H1 (cell line): Measurements from ENCODE around the gene ACACA. TPM values are rescaled to one million over a fixed set of nuclear protein-coding genes. Genes with fewer than 3 reads are reported as not detected.

Experiments used
- CTCF ChIA-PET: fragments of 300-600 bp; sonication (Branson Sonifier 250); formaldehyde crosslinking; loops from one replicate; lab custom pipeline; 2021; ENCODE audit not compliant: partially characterized antibody; lab: Charles Lee
- POLR2A ChIA-PET: fragments of 300-600 bp; sonication (Branson Sonifier 250); formaldehyde crosslinking; loops from one replicate; lab custom pipeline; 2021; ENCODE audit warnings: inconsistent platforms; ENCODE audit not compliant: partially characterized antibody; lab: Charles Lee
- DNase-seq, 2 experiments: peaks; one replicate each; pipeline versions ENCODE4 v3.0.0 to v3.0.0-alpha.2; 2010 to 2022; ENCODE audit warnings: low spot score in 2 of 2, low read depth in 1 of 2, mixed read lengths in 1 of 2
- FAIRE-seq: peaks from 2 replicates; lab custom pipeline; 2011; peaks lifted over from hg19 to GRCh38; lab: Jason Lieb, UNC
- H2AFZ ChIP-seq: 2 replicates; pipeline ENCODE4 v1.8.1; 2012; ENCODE audit warnings: low read length, inconsistent platforms
- H2AK5ac ChIP-seq: 2 replicates; pipeline ENCODE4 v1.6.1; 2013; ENCODE audit warnings: low read depth, low read length
- H2BK120ac ChIP-seq: replicated peaks from 2 replicates; pipeline ENCODE3; 2013; ENCODE audit warnings: low read depth, low read length, inconsistent platforms
- H2BK12ac ChIP-seq: 2 replicates; pipeline ENCODE4 v1.6.1; 2013; ENCODE audit warnings: low read depth, low read length
- H2BK15ac ChIP-seq: 2 replicates; pipeline ENCODE4 v1.6.1; 2013; ENCODE audit warnings: low read length
- H2BK20ac ChIP-seq: 2 replicates; pipeline ENCODE4 v1.6.1; 2013; ENCODE audit warnings: low read length
- H2BK5ac ChIP-seq: 2 replicates; pipeline ENCODE4 v1.6.1; 2013; ENCODE audit warnings: low read depth, low read length
- H3K14ac ChIP-seq: 2 replicates; pipeline ENCODE4 v1.6.1; 2013; ENCODE audit warnings: inconsistent platforms; ENCODE audit not compliant: insufficient read length
- H3K18ac ChIP-seq: 2 replicates; pipeline ENCODE4 v1.6.1; 2013; ENCODE audit warnings: low read length; ENCODE audit errors: extremely low read depth
- H3K23ac ChIP-seq: 2 replicates; pipeline ENCODE4 v1.6.1; 2013; ENCODE audit warnings: inconsistent platforms; ENCODE audit not compliant: insufficient read length
- H3K23me2 ChIP-seq: 2 replicates; pipeline ENCODE4 v1.6.1; 2013; ENCODE audit warnings: low read depth, low read length
- H3K27ac ChIP-seq: 2 replicates; pipeline ENCODE4 v1.6.1; 2011; ENCODE audit warnings: low read depth, low read length, inconsistent platforms
- H3K27me3 ChIP-seq, 4 experiments: replicated peaks in 1 of 4; 1 replicate in 1 of 4; 2 replicates in 3 of 4; pipeline versions ENCODE4 v1.6.1 to v1.8.1; 2011 to 2013; ENCODE audit warnings: low read length in 3 of 4, mild to moderate bottlenecking in 3 of 4, inconsistent platforms in 2 of 4, mixed read lengths in 2 of 4, moderate library complexity in 1 of 4; ENCODE audit not compliant: control insufficient read depth in 3 of 4, insufficient read depth in 3 of 4; ENCODE audit errors: extremely low read depth in 1 of 4
- H3K36me3 ChIP-seq, 4 experiments: 2 replicates each; pipeline versions ENCODE4 v1.6.1 to v1.8.1; 2011 to 2013; ENCODE audit warnings: mild to moderate bottlenecking in 4 of 4, low read length in 3 of 4, moderate library complexity in 2 of 4, control low read depth in 1 of 4, inconsistent platforms in 1 of 4; ENCODE audit not compliant: insufficient read depth in 4 of 4, control insufficient read depth in 2 of 4
- H3K4ac ChIP-seq: replicated peaks from 2 replicates; pipeline ENCODE3; 2013; ENCODE audit warnings: low read length, low read depth, mixed read lengths, inconsistent platforms; ENCODE audit not compliant: insufficient read length
- H3K4me1 ChIP-seq, 4 experiments: replicated peaks in 1 of 4; 1 replicate in 1 of 4; 2 replicates in 3 of 4; pipeline versions ENCODE4 v1.6.1 to v1.8.1; 2011 to 2013; ENCODE audit warnings: low read length in 3 of 4, inconsistent platforms in 2 of 4, mixed read lengths in 1 of 4; ENCODE audit not compliant: insufficient read depth in 4 of 4, control insufficient read depth in 3 of 4
- H3K4me2 ChIP-seq, 2 experiments: 2 replicates each; pipeline versions ENCODE4 v1.6.1 to v1.8.1; 2011 to 2013; ENCODE audit warnings: low read depth in 2 of 2, low read length in 2 of 2, control low read depth in 1 of 2, inconsistent platforms in 1 of 2, mild to moderate bottlenecking in 1 of 2; ENCODE audit not compliant: insufficient read depth in 1 of 2
- H3K4me3 ChIP-seq, 4 experiments: fragments of 200-600, 300-600 bp in 1 of 4; sonication (generic), shearing (Covaris generic), sonication (Bioruptor Twin) in 1 of 4; 2 replicates each; pipeline versions ENCODE4 v1.5.1 to v1.8.1; 2011 to 2016; ENCODE audit warnings: low read length in 4 of 4, low read depth in 3 of 4, control low read depth in 2 of 4, inconsistent platforms in 2 of 4, mild to moderate bottlenecking in 2 of 4, mixed read lengths in 1 of 4, moderate library complexity in 1 of 4; ENCODE audit not compliant: insufficient read depth in 2 of 4; ENCODE audit errors: extremely low read depth in 1 of 4
- H3K56ac ChIP-seq: replicated peaks from 2 replicates; pipeline ENCODE3; 2013; ENCODE audit warnings: low read depth, mild to moderate bottlenecking, mixed read lengths, low read length, inconsistent platforms; ENCODE audit not compliant: insufficient read length
- H3K79me1 ChIP-seq: 2 replicates; pipeline ENCODE4 v1.6.1; 2013; ENCODE audit warnings: low read depth, low read length, control low read depth
- H3K79me2 ChIP-seq, 2 experiments: 2 replicates each; pipeline versions ENCODE4 v1.6.1 to v1.8.1; 2012 to 2013; ENCODE audit warnings: low read length in 2 of 2, mild to moderate bottlenecking in 2 of 2, inconsistent platforms in 1 of 2; ENCODE audit not compliant: insufficient read depth in 2 of 2, control insufficient read depth in 1 of 2
- H3K9ac ChIP-seq, 4 experiments: replicated peaks in 1 of 4; 1 replicate in 1 of 4; 2 replicates in 3 of 4; pipeline versions ENCODE4 v1.6.1 to v1.8.1; 2011 to 2013; ENCODE audit warnings: low read depth in 3 of 4, low read length in 3 of 4, control low read depth in 2 of 4, mild to moderate bottlenecking in 2 of 4, moderate library complexity in 2 of 4, inconsistent platforms in 1 of 4; ENCODE audit errors: extremely low read depth in 1 of 4
- H3K9me3 ChIP-seq, 2 experiments: 2 replicates each; pipeline versions ENCODE4 v1.6.1 to v1.8.1; 2012 to 2013; ENCODE audit warnings: mild to moderate bottlenecking in 2 of 2, moderate library complexity in 2 of 2, control low read depth in 1 of 2, inconsistent platforms in 1 of 2, low read depth in 1 of 2, low read length in 1 of 2, mixed read lengths in 1 of 2; ENCODE audit not compliant: insufficient read depth in 2 of 2
- H4K20me1 ChIP-seq, 2 experiments: replicated peaks in 1 of 2; 2 replicates each; pipeline versions ENCODE3 to v1.8.1; 2011 to 2013; ENCODE audit warnings: inconsistent platforms in 2 of 2, low read length in 2 of 2, mild to moderate bottlenecking in 1 of 2; ENCODE audit not compliant: insufficient read depth in 2 of 2, control insufficient read depth in 1 of 2
- H4K5ac ChIP-seq: 2 replicates; pipeline ENCODE4 v1.6.1; 2013; ENCODE audit warnings: low read length, low read depth, mixed read lengths, inconsistent platforms; ENCODE audit not compliant: insufficient read length
- H4K8ac ChIP-seq: 2 replicates; pipeline ENCODE4 v1.8.0; 2013; ENCODE audit warnings: mild to moderate bottlenecking, moderate library complexity, low read length, inconsistent platforms; ENCODE audit not compliant: insufficient read depth; ENCODE audit errors: extremely low read depth
- H4K91ac ChIP-seq: replicated peaks from 2 replicates; pipeline ENCODE3; 2013; ENCODE audit warnings: low read length, mixed read lengths, inconsistent platforms; ENCODE audit not compliant: insufficient read length
- BACH1 ChIP-seq: IDR thresholded peaks from 2 replicates; pipeline ENCODE4 v1.6.1; 2012; ENCODE audit warnings: low read length, improper control_type of control experiment
- CBX5 ChIP-seq: fragments of 300-800, 300-1000 bp; sonication (generic); IDR thresholded peaks from 2 replicates; pipeline ENCODE4 v1.7.1; 2016; ENCODE audit warnings: antibody characterized with exemption, low read length, low read depth
- CREB1 ChIP-seq: IDR thresholded peaks from 2 replicates; pipeline ENCODE4 v1.6.1; 2012; ENCODE audit warnings: inconsistent platforms
- CTBP2 ChIP-seq: IDR thresholded peaks from 2 replicates; pipeline ENCODE4 v1.7.0; 2011; ENCODE audit warnings: borderline replicate concordance, mild to moderate bottlenecking, moderate library complexity, mixed read lengths, low read length; ENCODE audit not compliant: insufficient read depth, insufficient read length
- GABPA ChIP-seq: IDR thresholded peaks from 2 replicates; pipeline ENCODE4 v1.6.1; 2011; ENCODE audit warnings: mild to moderate bottlenecking, low read length, moderate library complexity, borderline replicate concordance; ENCODE audit not compliant: insufficient read depth
- MAX ChIP-seq: IDR thresholded peaks from 2 replicates; pipeline ENCODE4 v1.6.1; 2012; ENCODE audit warnings: inconsistent platforms
- RFX5 ChIP-seq: IDR thresholded peaks from 2 replicates; pipeline ENCODE4 v1.6.1; 2011; ENCODE audit warnings: low read depth, low read length, improper control_type of control experiment, borderline replicate concordance
- RNF2 ChIP-seq: fragments of 200-900, 300-1000 bp; sonication (generic); IDR thresholded peaks from 2 replicates; pipeline ENCODE4 v1.7.1; 2016; ENCODE audit warnings: borderline replicate concordance, low read depth, mild to moderate bottlenecking, antibody characterized with exemption, low read length; ENCODE audit not compliant: poor library complexity, severe bottlenecking; ENCODE audit errors: missing control alignments
- RXRA ChIP-seq: IDR thresholded peaks from 2 replicates; pipeline ENCODE4 v1.6.1; 2011; ENCODE audit warnings: low read depth, mild to moderate bottlenecking, low read length, moderate library complexity; ENCODE audit not compliant: insufficient read depth
- SIN3A ChIP-seq, 2 experiments: IDR thresholded peaks in 1 of 2; conservative IDR thresholded peaks in 1 of 2; 2 replicates each; pipeline ENCODE4 v1.6.1; 2011 to 2012; ENCODE audit warnings: low read length in 2 of 2, improper control_type of control experiment in 1 of 2, low read depth in 1 of 2, mild to moderate bottlenecking in 1 of 2
- SIX5 ChIP-seq: IDR thresholded peaks from 2 replicates; pipeline ENCODE4 v1.6.1; 2011; ENCODE audit warnings: mild to moderate bottlenecking, low read depth, low read length
- SP4 ChIP-seq: IDR thresholded peaks from 2 replicates; pipeline ENCODE4 v1.6.1; 2012; ENCODE audit warnings: low read length, inconsistent platforms
- SRF ChIP-seq: IDR thresholded peaks from 2 replicates; pipeline ENCODE4 v1.6.1; 2011; ENCODE audit warnings: mild to moderate bottlenecking, low read depth, low read length, moderate library complexity
- TAF1 ChIP-seq: IDR thresholded peaks from 2 replicates; pipeline ENCODE4 v1.6.1; 2011; ENCODE audit warnings: mild to moderate bottlenecking, low read depth, low read length
- TCF12 ChIP-seq: IDR thresholded peaks from 2 replicates; pipeline ENCODE4 v1.6.1; 2011; ENCODE audit warnings: low read depth, mild to moderate bottlenecking, low read length
- ZNF274 ChIP-seq: IDR thresholded peaks from 2 replicates; pipeline ENCODE4 v1.7.0; 2012; ENCODE audit warnings: low read length, borderline replicate concordance; ENCODE audit errors: extremely low read depth
- polyA plus RNA-seq, 7 experiments: library from polyadenylated mRNA; depleted of rRNA in 3 of 7; stranded (reverse) in 5 of 7; unstranded in 2 of 7; fragments of >200 nt in 5 of 7; fragments of 200-250 nt in 2 of 7; gene quantifications; 1 replicate in 5 of 7; 2 replicates in 1 of 7; 4 replicates in 1 of 7; pipeline versions ENCODE4 v1.2.1 to v1.2.3, GENCODE V29; 2011 to 2013; ENCODE audit warnings: missing spikeins in 2 of 7, mixed read lengths in 2 of 7
- total RNA-seq: library from RNA; stranded (reverse); fragmentation: NEBNext Ultra II Directional; extraction: Animal tissue kit (Norgen Biotek cat#: 25700); gene quantifications from 2 replicates; pipeline ENCODE4 v1.2.1, GENCODE V29; 2021

The ACACA gene
- total and polyA plus RNA-seq, 2 of the 8 experiments (the other 6 are each of a cell fraction or from before 2014, with no cell fraction given), result 74.0 to 160 TPM

GRCh38 chr17:37092701-37093100 is 313.9 kb downstream of the ACACA start:
- Histone ChIP-seq H3K36me3 (peaks cover 21 to 51% (median 38%) of the 10 kb centered on the region in 4 experiments; a peak in 7 of 8 replicates), H4K91ac (no peak overlapping the region), H2BK120ac (no peak overlapping the region), H3K9me3 (no peaks in the 10 kb centered on the region), H2BK5ac (no peak overlapping the region), H4K20me1 (no peaks in the 10 kb centered on the region), H3K27me3 (no peaks in the 10 kb centered on the region), H4K5ac (no peak overlapping the region), H3K79me1 (no peaks in the 10 kb centered on the region), H3K18ac (no peak overlapping the region), H3K4me2 (no peak overlapping the region), H2BK12ac (no peak overlapping the region), H3K23ac (no peak overlapping the region), H3K4ac (no peak overlapping the region), H4K8ac (no peak overlapping the region), H2BK20ac (no peak overlapping the region), H3K23me2 (no peaks in the 10 kb centered on the region), H2BK15ac (no peak overlapping the region), H3K4me3 (no peak overlapping the region), H3K27ac (no peak overlapping the region), H2AFZ (no peak overlapping the region), H3K9ac (no peak overlapping the region), H3K4me1 (peaks cover 0 to 4% (median 0%) of the 10 kb centered on the region in 4 experiments; a peak in 1 of 7 replicates), H3K56ac (no peak overlapping the region), H2AK5ac (no peak overlapping the region), H3K79me2 (no peaks in the 10 kb centered on the region), H3K14ac (no peak overlapping the region)
- POLR2A ChIA-PET, result no interaction called here
- DNase-seq (no peak), FAIRE-seq (no peak)
- CTCF ChIA-PET, result interaction anchor here (0.7 to 1.4 kb wide), 3 partner anchors 10 to 1240 kb away, joined by 3 to 6 read pairs (median 4); no protein-coding TSS in a partner anchor
- TF ChIP-seq RFX5, result no peak
- no peak for TF ChIP-seq TCF12
- TF ChIP-seq CBX5, result no peak
- no peak for TF ChIP-seq TAF1
- no peak for TF ChIP-seq GABPA
- no peak for TF ChIP-seq RNF2
- TF ChIP-seq MAX, result no peak
- no peak for TF ChIP-seq SP4
- TF ChIP-seq SIX5, result no peak
- TF ChIP-seq CREB1, result no peak
- no peak for TF ChIP-seq SRF
- no peak for TF ChIP-seq BACH1
- TF ChIP-seq ZNF274, result no peak
- TF ChIP-seq CTBP2, result no peak
- TF ChIP-seq SIN3A (conservative IDR thresholded peaks at IDR 0.05 in 1 of 2, IDR thresholded peaks at IDR 0.05 in 1 of 2; ENCODE audit: low read depth in 1 of 2, low read length in 2 of 2), result no peak
- no peak for TF ChIP-seq RXRA
